ENCODE data around the gene STK32C.

- no peak for TF ChIP-seq EZH2phosphoT487 (IDR thresholded peaks at IDR 0.05; ENCODE audit: insufficient read depth, low read depth)
- TF ChIP-seq EZH2 (IDR thresholded peaks at IDR 0.05; ENCODE audit: insufficient read depth, poor library complexity, severe bottlenecking): no peak
Observed at GRCh38 chr10:132282667-132283603, 24.8 kb downstream of the STK32C start.

Measured in GM23248 (cell line).